Nucleus accumbens (tissue), 56 donors: Measurements from ENCODE around the gene GDPD2.
A peak's percentile ranks its signal among the peaks of the same experiment; 100 is the strongest.

Source experiments
- DNase-seq, 56 donors: peaks; one replicate each; lab custom pipeline; 2025; lab: John Stamatoyannopoulos, UW

Gene GDPD2

DNA sequence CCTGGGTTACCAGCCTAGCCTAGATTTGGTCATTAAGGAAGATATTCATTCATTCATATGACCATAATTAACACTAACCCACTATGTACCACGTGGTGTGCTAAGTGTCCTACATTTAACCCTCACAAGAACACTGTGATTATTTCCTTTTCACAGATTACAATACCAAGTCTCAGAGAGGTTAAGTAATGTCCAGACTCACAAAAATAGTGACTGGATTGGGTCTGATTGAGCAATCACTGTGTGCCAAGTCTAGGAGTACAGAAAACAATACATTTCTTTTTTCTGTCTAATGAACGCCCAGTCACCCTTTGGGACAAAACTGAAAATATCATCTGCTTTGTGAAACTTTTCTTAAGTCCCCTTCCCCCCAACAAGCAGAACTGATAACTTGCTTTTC, 13.9 kb downstream of the GDPD2 start:
- no peak for DNase-seq

DNA sequence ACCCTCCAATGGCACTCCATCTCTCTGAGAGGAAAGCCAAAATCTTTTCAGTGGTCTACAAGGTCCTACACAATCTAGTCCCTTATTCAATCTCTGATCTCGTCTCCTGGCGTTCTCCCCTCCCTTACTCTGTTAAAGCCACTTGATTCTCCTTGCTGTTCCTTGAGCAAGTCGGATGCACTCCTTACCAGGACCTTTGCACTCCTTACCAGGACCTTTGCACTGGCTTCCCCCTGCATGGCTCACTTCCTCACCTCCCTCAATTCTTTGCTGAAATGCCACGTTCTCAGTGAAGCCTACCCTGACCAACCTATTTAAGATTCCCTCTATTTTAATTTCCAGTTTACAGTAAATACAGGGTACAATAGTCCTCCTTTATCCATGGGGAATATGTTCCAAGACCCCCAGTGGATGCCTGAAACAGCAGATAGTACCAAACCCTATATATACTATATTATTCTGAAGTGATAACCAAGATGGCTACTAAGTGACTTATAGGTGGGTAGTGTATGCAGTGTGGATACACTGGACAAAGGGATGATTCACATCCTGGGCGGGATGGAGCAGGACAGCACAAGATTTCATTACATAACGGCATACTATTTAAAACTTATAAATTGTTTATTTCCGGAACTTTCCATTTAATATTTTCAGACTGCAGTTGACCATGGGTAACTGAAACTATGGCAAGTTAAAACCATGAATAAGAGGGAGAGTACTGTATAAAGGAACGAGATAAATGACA, 15.0 kb downstream of the GDPD2 start:
- DNase-seq = no peak

DNA sequence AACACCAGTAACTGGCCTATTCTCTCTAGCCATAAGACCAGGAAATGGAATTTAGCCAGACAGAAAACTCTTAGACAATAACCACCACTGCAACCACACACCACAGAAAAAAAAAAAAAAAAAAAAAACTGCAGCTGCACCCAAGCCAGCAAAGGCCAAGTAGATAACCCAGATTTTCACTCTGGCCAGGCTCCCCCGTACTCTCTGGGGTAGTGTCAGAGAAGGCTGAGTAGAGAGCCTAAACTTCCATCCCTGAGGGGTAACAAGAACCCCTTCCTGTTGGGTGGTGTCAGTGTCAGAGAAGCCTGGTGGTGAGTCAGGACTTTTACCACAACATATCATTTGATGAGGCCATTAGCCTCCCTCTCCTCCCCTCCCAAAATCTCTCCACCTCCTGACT, 15.9 kb downstream of the GDPD2 start:
- DNase-seq = no peak

DNA sequence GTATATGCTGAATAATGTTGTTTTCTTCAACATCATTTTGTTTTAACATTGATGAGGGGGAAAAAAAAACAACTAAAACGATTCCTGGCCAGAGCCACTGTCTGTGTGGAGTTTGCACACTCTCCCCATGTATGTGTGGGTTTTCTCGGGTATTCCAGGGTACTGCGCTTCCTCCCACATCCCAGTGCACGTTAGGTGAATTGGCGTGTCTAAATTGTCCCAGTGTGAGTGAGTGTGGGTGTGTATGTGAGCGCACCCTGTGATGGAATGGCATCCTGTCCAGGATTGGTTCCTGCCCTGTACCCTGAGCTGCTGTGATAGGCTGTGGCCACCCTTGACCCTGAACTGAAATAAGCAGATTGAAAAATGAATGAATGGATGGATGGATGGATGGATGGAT, 19.1 kb downstream of the GDPD2 start:
- no peak for DNase-seq

DNA sequence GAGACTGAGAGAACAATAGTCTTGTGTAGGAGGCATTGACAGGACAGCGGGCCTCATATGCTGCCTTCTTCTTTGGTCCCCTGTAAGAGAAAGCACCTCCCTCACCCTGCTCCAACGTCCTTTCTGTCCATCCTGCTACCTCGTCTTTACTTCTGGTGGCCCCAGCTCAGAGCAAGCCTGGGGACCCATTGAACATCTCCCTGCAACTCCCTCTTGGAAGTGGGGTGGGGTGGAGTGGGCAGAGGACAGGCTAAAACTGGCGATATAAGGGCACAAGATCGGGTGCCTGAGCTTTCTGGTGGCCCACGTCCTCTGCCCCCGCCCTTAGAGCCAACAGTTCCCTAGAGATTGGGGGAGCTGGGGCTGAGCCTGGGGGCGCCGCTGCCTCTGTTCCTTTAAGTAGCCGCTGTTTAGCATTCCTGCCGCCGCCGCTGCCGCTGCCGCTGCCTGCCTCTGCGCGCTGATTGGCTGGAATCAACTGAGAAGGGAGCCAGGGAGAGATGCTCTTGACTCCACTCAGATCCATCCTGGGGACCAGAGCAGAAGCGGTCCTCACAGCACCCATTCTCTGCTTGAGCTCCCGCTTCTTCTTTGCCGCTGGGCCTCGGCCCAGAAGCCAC, 21.3 kb downstream of the GDPD2 start, which contains the start of gene DLG3:
Gene DLG3 (plus strand): TSS at position 510 of the 620 bp plus-strand sequence. CDS start 367 bp downstream, outside the sequence.
- peak in 50 of 56 donors; percentile 4 to 82 (median 49) for DNase-seq

DNA sequence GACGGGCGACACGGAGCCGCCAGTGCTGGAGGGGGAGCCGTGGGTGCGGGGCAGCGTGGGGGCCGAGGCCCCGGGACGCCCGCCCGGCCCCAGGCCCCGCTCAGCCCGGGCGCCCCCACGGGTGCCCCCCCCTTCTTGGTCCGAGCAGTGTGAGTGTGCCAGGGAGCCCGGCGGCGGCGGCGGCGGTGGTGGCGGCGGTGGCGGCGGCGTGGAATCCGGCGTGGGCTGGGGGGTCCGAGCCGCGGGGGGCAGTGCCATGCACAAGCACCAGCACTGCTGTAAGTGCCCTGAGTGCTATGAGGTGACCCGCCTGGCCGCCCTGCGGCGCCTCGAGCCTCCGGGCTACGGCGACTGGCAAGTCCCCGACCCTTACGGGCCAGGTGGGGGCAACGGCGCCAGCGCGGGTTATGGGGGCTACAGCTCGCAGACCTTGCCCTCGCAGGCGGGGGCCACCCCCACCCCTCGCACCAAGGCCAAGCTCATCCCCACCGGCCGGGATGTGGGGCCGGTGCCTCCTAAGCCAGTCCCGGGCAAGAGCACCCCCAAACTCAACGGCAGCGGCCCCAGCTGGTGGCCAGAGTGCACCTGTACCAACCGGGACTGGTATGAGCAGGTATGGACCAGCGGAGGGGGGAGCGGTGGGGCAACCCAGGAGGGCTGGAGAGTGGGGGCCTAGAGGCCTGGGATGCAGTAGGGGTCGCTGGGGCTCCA, 22.0 kb downstream of the GDPD2 start:
- DNase-seq = no peak

DNA sequence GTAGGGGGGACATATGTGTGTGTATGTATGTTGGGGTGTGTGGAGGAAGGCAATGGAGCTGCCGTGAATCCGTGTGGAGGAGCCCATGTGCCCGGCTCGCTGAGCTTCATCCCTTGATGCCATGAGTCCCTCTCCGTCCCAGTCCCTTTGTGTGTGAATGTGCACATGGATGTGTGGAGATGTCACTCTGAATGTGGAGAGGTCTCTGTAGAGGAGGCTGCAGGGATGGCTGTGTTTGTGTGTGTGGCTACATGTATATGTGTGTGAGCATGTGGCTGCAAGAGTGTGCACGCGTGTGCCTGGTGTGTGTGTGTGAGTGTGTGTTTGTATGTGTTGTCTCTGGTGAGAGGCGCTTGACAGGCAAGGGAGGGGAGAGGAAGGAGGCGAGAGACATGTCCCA, 22.8 kb downstream of the GDPD2 start:
- DNase-seq = peak in 2 of 56 donors; percentile 7 to 16

DNA sequence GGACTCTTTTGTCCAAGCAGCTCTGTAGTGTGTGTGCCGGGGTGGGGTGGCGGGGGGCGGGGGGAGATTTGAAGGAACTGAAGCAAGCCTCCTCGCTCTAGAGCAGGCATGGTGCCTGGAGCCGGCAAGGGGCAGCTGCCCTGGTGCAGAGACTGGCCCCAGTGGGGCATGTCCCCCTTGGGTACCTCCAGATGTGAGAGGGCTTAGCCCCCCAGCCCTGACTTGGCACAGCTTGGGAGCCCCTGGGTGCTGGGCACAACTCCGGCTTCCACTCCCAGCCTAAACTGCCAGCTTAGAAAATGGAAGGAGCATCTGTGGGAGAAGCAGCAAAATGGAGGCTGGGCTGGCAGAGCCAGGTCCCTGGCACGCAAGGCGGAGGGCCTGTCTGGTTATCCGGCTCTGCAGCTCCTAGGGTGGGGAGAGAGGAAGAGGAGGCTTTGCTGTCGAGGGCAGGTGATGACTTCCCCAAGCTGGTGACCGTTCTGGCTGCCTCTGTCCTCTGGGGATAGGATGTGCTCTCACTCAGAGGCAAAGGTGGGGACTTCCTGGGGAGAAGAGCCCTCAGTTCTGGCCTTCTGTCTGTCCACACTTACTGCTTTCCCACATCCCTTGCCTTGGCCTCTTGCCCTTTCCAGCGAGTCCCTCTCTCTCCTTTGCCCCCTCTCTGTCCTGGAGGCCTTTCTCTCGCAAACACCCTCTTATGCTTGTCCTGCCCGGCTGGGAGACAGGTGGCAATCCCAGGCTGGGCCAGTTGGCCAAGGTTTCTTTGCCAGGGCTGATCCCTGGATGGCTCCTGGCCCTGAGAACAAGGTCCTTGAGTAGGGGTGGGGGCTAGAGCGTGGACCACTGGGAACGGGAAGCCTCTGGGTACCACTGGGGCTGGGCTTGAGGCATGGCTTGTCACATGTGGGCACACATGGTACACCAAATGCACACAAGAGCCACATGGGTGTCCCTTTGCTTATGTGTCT, 23.6 kb downstream of the GDPD2 start:
- peak in 3 of 56 donors; percentile 1 to 8 (median 2) for DNase-seq

DNA sequence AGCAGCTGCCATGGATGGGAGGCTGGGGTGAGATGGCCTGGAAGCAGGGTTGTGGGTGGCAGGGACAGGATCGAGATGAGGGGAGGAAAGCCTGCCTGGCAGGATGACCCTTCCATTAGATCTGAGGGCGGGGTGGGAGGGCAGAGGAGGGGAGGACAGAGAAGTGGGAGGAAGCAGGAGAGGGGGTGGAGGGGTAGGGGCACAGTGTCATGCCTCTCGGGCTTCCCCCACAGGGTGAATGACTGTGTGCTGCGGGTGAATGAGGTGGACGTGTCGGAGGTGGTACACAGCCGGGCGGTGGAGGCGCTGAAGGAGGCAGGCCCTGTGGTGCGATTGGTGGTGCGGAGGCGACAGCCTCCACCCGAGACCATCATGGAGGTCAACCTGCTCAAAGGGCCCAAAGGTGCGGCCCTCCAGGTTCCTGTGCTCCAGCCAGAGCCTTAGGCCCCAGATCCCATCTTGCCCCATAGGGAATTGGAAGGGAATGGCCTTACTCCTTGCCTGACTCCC, 26.4 kb downstream of the GDPD2 start:
- no peak for DNase-seq

DNA sequence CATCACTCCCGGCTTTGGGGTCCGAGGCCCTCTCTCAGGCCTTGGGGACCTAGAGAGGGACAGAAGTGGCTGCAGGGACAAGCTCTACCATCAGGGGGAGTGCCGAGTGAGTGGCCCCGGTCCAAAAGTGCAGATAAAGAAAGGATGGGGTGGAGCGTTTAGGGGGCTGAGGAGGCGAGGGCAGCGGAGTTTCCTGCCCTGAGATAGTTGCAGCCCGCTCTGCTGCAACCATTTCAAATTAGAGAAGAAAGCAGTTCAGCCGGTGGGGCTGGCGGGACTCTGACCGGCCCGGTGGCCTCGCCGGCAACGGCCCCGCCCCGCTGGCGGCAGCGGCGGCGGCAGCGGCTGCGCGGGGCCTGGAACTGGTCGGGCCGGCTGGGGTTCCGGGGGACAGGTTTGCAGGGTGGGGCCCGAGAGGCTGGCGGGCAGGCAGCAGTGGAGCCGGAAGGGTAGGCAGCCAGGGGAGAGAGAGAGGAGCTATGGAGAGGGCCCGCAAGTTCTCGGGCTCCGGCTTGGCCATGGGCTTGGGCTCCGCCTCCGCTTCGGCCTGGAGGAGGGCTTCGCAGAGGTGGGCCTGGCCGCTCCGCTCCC, 29.1 kb downstream of the GDPD2 start:
- DNase-seq = peak in 22 of 56 donors; percentile 1 to 48 (median 9)

DNA sequence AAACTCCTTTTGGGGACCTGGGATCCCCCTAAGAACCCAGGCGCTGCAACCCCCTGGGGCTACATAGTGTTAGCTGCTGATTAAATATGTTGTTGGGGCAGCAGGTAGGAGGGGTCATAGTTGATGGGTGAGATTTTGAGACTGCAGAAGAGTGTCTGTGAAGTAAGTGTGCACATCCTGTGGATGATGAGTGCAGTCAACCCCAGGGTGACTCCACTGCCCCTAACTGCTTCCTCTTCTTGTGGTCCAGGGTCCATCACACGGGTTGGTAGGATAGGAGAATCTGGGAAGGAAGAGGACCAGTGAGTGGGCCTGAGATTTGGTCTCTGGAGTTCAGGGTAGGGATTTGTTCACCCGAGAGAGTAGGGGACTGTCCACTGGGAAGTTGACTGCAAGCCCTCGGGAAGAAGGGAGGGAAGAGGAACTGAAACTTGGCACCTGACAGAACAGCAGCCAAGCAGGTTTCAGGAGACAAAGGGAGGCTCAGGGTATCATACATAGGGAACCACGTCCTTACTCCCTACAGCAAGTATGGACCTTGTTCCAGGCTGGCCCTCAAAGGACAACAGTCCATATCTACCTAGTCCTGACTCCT, 30.0 kb downstream of the GDPD2 start:
- no peak for DNase-seq

DNA sequence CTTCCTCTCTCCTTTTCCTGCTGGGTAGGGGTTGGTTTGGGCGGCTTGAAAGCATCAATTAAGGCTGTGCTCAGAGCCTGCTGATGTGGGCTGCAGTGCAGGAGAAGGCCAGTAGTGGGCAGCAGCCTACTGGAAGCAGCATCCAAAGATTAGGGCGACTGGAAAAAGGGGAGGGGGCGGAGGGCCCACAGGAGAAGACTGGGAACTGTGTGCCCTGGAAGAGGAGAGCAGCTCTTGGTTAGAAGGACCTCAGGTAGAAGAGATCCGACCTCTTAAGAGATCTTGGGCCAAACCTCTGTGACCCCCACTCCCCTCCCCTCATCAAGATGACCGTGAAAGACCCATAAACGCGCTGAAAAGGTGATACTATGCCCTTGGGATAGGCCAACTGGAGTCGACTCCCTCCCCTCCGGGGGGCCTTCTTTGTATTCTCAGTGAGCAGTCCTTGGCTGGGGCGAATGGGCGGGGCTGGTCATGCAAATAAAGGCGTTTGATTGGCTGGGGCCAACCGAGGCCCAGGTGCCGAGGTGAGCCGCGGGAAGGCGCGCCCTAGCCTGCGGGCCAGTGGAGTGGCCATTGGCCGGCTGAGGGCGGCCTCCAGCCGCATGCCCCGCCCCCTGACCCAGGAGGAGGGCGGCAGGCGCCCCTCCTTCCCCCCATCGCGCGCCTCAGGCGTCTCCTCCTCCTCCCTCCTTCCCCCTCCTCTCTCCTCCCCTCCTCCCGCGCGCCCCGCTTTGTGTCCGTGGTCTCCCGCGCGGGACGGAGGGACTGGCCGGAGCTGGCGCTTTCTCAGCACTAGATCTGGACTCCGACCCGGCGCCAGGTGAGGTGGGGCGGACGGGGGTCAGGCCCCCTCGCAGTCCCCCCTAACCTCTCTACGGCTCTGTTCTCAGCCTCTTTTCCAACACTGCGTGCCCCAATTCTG, 31.6 kb downstream of the GDPD2 start:
- peak in 15 of 56 donors; percentile 1 to 47 (median 11) for DNase-seq

DNA sequence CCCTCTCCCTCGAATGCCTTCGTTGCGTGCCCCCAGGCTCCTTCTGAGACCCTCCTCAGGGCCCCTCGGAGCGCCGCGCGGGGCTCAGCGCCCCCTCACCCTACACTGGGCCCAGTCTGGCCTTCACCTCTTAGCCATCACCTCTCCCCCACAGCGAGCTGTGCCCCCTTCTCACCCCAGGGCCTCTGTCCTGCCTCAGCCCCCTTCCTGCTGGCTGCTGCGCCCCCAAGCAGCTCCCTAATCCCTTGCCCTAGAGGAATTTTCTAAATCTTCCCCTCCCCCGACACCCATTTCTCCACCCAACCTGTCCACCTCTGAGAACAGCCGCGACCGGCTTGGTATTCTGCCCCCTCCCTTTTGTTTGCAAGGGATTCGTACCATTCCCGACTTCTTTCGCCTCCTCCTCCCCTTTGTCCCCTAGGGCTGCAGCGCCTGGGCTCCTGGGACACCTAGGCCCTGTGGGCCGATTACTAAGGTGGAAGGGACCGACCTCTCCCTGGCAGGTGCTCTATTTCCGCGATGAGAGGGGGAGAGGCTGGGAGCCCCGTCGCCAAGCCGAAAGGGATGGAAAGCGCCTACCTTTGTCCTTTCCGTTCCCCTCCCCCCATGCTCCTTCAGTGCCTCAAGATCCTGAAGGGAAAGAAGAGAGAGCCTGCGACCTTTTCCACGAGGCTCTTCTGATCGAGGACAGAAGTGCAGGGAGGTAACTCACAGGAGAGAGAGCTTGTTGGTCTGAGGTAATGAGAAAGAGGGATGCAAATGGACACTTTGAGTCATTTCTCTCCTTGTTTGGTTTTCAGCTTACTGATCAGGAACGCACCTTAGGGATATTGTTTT, 32.5 kb downstream of the GDPD2 start:
- DNase-seq = no peak

DNA sequence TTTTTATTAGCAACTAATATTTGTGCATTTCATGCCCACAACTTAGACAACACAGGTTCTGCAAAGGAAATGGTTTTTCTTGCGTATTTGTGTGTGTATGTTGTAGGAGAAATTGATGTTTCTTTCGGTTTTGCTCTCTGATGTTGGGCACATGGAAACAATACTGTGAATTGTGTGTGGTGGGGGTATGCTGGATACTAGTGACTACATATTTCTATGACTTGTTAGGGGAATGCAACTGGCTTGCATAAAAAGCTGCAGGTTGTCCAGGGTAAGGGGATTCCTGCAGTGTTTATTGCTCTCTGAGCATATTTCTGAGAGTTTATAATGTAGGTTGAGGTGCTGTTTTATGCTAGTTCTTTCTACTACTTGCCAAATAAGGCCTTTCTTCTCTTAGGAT, 33.1 kb downstream of the GDPD2 start:
- no peak for DNase-seq

DNA sequence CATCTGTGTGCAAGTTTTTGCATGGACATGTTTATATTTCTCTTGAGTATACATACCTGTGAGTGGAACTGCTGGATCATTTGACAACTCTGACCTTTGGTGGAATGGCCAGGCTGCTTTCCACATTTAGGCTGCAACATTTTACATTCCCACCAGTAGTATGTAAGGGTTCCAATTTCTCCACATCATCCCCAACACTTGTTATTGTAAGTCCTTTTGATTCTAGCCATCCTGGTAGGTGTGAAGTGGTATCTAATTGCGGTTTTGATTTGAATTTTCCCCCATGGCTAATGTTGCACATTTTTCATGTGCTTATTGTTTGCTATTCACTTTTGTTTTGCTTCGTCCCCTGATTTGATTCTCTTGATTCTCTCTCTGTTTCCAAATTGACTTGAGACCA, 37.9 kb downstream of the GDPD2 start:
- DNase-seq = no peak

DNA sequence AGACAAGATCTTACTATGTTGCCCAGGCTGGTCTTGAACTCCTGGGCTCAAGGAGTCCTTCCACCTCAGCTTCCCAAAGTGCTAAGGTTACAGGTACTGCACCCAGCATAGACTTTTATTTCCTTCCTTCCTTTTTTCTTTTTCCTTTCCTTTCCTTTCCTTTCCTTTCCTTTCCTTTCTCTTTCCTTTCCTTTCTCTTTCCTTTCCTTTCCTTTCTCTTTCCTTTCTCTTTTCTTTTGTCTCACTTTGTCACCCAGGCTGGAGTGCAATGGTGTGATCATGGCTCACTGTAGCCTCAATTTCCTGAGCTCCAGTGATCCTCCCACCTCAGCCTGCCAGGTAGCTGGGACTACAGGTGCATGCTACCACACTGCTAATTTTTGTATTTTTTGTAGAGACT, 40.9 kb downstream of the GDPD2 start:
- DNase-seq = no peak

DNA sequence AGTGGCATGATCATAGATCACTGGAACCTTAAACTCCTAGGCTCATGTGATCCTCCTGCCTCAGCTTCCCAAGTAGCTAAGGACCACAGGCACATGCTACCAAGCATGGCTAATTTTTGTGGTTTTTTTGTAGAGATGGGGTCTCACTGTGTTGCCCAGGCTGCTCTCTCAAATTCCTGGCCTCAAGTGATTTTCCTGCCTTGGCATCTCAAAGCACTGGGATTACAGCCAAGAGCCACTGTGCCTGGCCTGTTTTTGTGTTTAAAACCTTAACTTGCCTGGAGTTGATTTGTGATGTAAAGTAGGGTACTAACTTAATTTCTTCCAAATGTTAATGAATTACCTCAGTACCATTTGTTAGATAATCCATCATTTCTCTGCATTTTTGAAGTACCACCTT, 43.9 kb downstream of the GDPD2 start:
- no peak for DNase-seq
